HG03159 (cell line): ENCODE results near the gene POFUT2.

Source experiments
- ATAC-seq: cut with Tn5 transposase; IDR thresholded peaks from one replicate; pipeline ENCODE4 v1.9.1; 2021; ENCODE audit warnings: mild to moderate bottlenecking, moderate library complexity; ENCODE audit not compliant: unreplicated experiment

The POFUT2 gene

DNA sequence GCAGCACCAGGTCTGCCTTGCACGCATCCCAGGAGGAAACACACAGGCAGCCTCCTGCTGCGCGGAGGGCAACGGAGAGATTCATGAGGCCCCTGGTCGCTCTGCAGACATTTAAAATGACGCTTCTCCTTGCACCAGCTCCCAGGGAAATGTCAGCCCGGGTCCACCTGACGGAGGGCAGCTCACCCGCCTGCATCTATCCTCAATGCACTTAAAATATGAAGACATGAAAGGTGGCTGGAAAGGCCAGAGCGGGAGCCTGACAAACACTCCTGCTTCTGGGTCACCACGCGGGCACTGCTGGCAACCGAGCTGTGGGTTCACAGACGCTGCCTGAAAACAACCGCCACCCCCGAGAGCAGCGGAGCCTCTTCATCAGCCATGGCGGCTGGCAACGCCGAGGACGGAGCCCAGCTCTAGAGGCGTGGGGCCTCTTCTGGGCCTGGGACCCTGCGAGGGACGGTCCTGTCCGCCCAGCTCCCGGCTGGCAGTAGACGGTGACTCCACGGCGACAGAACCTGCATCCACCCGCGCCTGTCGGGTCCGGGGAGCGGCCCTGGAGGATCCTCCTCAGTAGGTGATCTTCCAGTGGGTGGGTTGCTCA lies 22.7 kb downstream of the POFUT2 start:
- ATAC-seq = no peak

DNA sequence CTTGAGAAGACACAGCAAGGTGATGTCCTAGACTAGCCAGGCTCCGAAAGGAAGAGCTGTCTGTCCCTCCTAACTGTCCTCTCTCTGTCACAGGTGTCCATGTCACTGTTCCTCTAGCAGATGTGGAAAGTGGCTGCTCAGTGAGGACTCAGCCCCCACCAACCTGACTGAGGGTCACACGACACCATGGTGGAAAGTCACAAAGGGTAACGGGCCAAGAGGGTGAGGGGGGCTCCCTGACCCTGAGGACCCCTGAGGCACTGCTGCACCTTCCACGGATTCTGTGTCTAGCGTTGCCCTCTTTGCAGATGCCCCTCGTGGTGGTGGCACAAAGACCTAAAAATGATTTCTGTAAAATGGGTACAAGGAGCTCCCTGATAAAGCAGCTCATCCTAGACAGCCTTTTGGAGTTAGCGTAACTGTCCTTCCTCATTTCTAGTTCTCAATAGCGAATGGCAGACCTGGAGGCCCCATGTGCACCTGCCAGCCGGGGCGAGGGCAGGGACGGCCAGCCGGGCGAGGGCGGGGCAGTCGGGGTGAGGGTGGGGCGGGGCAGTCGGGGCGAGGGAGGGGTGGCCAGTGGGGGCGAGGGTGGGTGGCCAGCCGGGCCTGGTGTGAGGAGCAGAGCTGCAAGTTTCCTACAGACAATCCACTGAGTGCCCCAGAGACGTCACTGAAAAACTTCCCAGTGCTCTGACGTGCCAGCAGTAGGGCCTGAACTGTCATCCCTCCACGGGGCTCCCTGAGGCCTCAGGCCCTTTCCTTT lies 23.4 kb downstream of the POFUT2 start:
- no peak for ATAC-seq

GRCh38 chr21:45263534-45263933 lies 24.2 kb downstream of the POFUT2 start:
- no peak for ATAC-seq

GRCh38 chr21:45262616-45263015 lies 25.1 kb downstream of the POFUT2 start:
- no peak for ATAC-seq

DNA sequence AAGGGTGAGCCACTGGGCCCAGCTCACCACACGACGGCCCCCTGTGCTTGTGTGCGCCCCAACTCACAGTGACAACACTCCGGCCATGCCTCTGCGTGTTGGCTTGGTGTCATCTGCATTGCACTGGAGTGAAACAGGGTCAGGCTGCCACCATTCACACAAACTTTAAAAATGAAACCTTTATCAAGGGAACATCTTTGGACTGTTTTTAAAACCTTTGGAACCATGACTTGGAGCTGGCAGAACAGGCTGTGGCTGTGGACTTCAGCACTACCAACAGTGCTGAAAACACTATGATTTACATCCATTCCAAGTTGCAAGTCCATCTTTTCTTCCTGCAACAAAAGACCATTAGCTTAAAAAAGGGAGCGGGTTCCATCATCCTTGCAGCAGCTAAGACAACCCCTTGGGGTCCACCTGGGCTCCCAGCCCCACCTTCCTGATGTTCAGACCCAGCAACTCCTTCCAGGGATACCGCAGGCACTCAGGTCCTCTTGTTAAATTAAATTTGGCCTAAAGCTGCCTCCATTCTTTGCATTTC lies 25.6 kb downstream of the POFUT2 start:
- ATAC-seq = no peak

GRCh38 chr21:45261093-45261492 lies 26.6 kb downstream of the POFUT2 start:
- ATAC-seq = no peak

GRCh38 chr21:45260191-45260825 lies 27.4 kb downstream of the POFUT2 start:
- no peak for ATAC-seq

GRCh38 chr21:45259206-45259840 lies 28.4 kb downstream of the POFUT2 start:
- no peak for ATAC-seq

DNA sequence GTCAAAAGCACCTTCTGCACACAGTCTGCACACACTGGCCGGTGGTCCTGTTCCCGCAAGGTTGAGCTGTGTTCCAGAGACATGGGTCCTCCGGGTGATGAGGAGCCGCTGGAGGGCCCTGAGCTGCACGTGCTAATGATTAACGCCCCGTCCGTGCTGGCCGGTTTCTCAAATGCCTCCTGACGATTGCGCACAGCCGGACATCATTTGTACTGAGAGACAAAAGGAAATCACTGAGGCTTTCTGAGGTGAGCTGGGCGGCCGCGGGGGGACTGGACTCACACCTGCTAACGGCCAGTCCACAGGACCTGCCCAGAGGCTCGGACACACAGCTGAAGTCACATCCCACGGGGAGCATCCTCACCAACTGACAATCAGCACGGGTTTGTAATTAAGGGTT lies 29.2 kb downstream of the POFUT2 start:
- ATAC-seq = no peak

GRCh38 chr21:45257673-45258341 lies 29.9 kb downstream of the POFUT2 start:
- ATAC-seq = no peak

DNA sequence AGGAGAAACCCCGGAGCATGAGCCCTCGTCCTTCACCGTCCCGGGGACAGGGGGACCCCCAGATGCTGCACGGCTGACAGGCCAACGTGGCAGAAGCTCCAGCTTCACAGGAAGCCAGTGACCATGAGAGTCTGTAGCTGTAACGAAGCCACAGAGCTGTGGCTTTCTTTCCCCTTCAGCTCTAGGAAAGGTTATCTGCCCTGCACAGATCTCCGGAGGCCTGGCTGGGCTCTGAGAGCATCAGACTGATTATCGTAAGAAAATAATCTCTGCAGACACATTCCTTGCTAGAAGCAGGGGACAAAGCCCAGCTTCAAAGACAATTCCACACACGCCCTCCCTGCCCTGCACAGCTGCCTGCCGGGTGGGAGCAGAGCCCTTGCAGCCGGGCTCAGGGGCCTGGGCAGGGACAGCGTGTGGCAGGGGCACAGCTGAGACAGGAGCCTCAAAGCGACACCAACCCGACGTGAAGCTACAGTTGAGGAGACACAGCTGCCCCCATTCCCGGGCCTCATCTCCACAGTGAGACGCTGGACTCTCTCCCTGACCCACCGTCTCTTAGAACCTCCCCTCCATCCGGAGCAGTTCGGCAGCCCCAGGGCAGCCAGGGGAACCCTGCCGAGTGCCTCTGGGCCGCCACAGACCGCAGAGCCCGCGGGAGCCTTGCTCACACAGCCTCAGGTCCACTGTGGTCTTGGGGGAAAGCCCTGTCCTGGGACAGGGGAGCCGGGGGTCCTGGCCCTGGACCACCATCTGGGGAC lies 30.6 kb downstream of the POFUT2 start:
- ATAC-seq = no peak

DNA sequence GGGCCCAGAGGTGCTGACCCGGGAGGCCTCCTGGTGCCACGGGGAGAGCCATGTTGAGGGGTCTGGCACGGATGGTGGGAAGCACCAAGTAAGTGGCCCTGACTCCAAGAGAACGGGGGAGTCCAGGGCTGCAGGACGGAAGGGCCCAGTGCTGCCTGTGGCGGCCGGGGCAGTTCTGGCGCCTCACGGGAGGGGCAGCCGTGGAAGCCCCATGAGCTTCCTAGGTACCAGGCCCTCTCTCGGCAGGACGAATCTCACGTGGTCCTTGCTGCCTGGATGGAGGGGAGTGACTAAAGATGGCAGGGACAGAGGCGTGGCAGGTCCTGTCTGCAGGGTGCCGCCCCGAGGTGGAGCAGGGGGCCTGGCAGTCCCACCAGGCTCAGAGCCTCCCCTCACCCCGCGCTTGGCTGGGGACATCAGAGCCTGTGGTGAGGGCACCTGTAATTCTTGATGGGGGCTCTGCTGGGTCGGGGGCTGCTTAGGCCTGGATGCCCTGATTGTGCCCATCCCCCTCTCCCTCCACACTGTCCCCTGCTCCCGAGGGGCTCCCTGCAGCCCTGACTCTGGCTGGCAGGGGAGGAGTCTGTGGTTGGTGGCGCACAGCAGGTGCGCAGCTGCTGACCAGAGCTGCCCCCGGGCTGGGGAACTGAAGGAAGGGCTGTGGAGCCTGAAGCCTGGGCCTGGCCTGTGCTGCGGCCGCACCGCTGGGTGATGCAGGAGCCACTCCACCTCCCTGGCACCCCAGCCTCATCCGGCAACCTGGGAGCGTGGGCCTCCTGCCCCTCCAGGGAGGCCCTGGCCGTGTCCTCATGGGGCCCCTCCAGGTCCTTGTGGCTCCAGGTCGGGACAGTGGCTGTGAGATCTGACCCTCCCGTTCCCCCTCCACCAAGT lies 31.4 kb downstream of the POFUT2 start:
- ATAC-seq = no peak

- no peak for ATAC-seq
These were observed 32.2 kb downstream of the POFUT2 start for GRCh38 chr21:45255381-45256020.

DNA sequence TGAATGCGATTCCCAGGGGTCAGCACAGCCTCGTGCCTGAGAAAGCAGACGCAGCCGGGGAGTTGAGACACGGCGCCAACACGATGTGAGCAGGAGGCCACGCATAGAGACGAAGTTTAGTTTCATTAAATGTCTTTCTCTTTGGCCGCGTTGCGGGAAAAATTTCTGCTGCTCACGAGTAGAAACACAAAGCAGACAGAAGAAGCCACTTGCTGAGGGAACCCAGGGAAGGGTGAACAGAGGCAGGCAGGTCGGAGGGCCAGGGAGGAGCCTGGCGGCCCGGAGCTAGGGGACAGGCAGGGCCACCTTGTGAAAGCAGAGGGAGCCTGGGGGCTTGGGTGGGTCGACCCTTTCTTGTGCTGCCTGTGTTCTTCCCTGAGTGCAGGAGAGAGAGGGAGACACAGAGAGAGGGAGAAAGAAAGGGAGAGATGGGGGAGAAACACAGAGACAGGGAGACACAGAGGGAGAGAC lies 33.2 kb downstream of the POFUT2 start:
- ATAC-seq = no peak

- no peak for ATAC-seq
These were observed 33.8 kb downstream of the POFUT2 start for GRCh38 chr21:45253633-45254459.

GRCh38 chr21:45253180-45253579 lies 34.5 kb downstream of the POFUT2 start:
- ATAC-seq = no peak

GRCh38 chr21:45252448-45252925 lies 35.2 kb downstream of the POFUT2 start:
- ATAC-seq = no peak
